ENCODE results near the gene MCTP1. TPM values are rescaled to one million over a fixed set of nuclear protein-coding genes. Genes with fewer than 3 reads are reported as not detected.

The MCTP1 gene
- total RNA-seq, 3 donors from 2014 or later = 22.8 to 57.8 (median 24.3) TPM

GRCh38 chr5:94700592-94700991, 584.3 kb downstream of the MCTP1 start:
- DNase-seq (ENCODE audit: low spot score in 2 of 2) = no peak
- Histone ChIP-seq H3K36me3 (no peaks in the 10 kb centered on the region), H3K9me3 (no peaks in the 10 kb centered on the region), H3K4me1 (no peaks in the 10 kb centered on the region), H3K27ac (no peak overlapping the region), H3K4me3 (no peak overlapping the region), H3K27me3 (no peaks in the 10 kb centered on the region)
- TF ChIP-seq POLR2AphosphoS5 (IDR thresholded peaks at IDR 0.05) (no peak), POLR2A (IDR thresholded peaks at IDR 0.05) (no peak), CTCF (IDR thresholded peaks at IDR 0.05) (no peak)
- intact Hi-C loops (cut with DNase I; ENCODE audit: low total_unique reads) = no loop called here

GRCh38 chr5:94699562-94699961, 585.3 kb downstream of the MCTP1 start:
- no peak for DNase-seq (ENCODE audit: low spot score in 2 of 2)
- Histone ChIP-seq H3K27ac (no peak overlapping the region), H3K4me1 (no peaks in the 10 kb centered on the region), H3K9me3 (no peaks in the 10 kb centered on the region), H3K36me3 (no peaks in the 10 kb centered on the region), H3K4me3 (no peak overlapping the region), H3K27me3 (no peaks in the 10 kb centered on the region)
- no peak for TF ChIP-seq POLR2AphosphoS5 (IDR thresholded peaks at IDR 0.05)
- TF ChIP-seq CTCF (IDR thresholded peaks at IDR 0.05) = no peak
- intact Hi-C loops (cut with DNase I; ENCODE audit: low total_unique reads) = no loop called here

GRCh38 chr5:94698197-94698596, 586.7 kb downstream of the MCTP1 start:
- Histone ChIP-seq H3K4me1 (no peaks in the 10 kb centered on the region), H3K9me3 (no peaks in the 10 kb centered on the region), H3K36me3 (no peaks in the 10 kb centered on the region), H3K27ac (no peak overlapping the region), H3K4me3 (no peak overlapping the region), H3K27me3 (no peaks in the 10 kb centered on the region)
- no peak for DNase-seq (ENCODE audit: low spot score in 2 of 2)
- TF ChIP-seq POLR2AphosphoS5 (IDR thresholded peaks at IDR 0.05) (no peak), CTCF (IDR thresholded peaks at IDR 0.05) (no peak), POLR2A (IDR thresholded peaks at IDR 0.05) (no peak)
- intact Hi-C loops (cut with DNase I; ENCODE audit: low total_unique reads) = no loop called here

GRCh38 chr5:94694671-94695070, 590.2 kb downstream of the MCTP1 start:
- DNase-seq (ENCODE audit: low spot score in 2 of 2) = no peak
- Histone ChIP-seq H3K27ac (no peak overlapping the region), H3K27me3 (no peaks in the 10 kb centered on the region), H3K4me1 (no peaks in the 10 kb centered on the region), H3K4me3 (no peak overlapping the region), H3K9me3 (no peaks in the 10 kb centered on the region), H3K36me3 (no peaks in the 10 kb centered on the region)
- intact Hi-C loops (cut with DNase I; ENCODE audit: low total_unique reads) = no loop called here
- TF ChIP-seq POLR2A (IDR thresholded peaks at IDR 0.05) (no peak), CTCF (IDR thresholded peaks at IDR 0.05) (no peak), POLR2AphosphoS5 (IDR thresholded peaks at IDR 0.05) (no peak)

GRCh38 chr5:94693845-94694370, 591.0 kb downstream of the MCTP1 start:
- Histone ChIP-seq H3K27ac (no peak overlapping the region), H3K36me3 (no peaks in the 10 kb centered on the region), H3K4me3 (no peak overlapping the region), H3K4me1 (no peaks in the 10 kb centered on the region), H3K9me3 (no peaks in the 10 kb centered on the region), H3K27me3 (no peaks in the 10 kb centered on the region)
- DNase-seq (ENCODE audit: low spot score in 2 of 2) = no peak
- intact Hi-C loops (cut with DNase I; ENCODE audit: low total_unique reads) = no loop called here
- no peak for TF ChIP-seq CTCF (IDR thresholded peaks at IDR 0.05)
- no peak for TF ChIP-seq POLR2A (IDR thresholded peaks at IDR 0.05)
- TF ChIP-seq POLR2AphosphoS5 (IDR thresholded peaks at IDR 0.05) = no peak

Data from breast epithelium (tissue), 4 donors.